A172 (cell line): ENCODE data around the gene GUCY1B1. TPM values are rescaled to one million over a fixed set of nuclear protein-coding genes. Genes with fewer than 3 reads are reported as not detected.
"Not testable (repeated sequence)": the region's sequence is repeated elsewhere in the genome, so short reads cannot be mapped to it uniquely, and the experiment has no call there.

Experiments
- DNase-seq: peaks from one replicate; pipeline ENCODE4 v3.0.0-alpha.2; 2015; ENCODE audit warnings: low spot score
- total RNA-seq: library from RNA; depleted of rRNA; stranded (reverse); fragments of >200 nt; shearing (Covaris generic); gene quantifications from 2 replicates; pipeline ENCODE4 v1.2.3, GENCODE V29; 2014

GUCY1B1 gene
- total RNA-seq, 1 experiment from 2014 or later: 6.1 TPM

- DNase-seq: no peak
These were observed 3.1 kb downstream of the GUCY1B1 start for GRCh38 chr4:155761916-155762315.

- DNase-seq: no peak
These were observed 3.5 kb downstream of the GUCY1B1 start for GRCh38 chr4:155762334-155762733.

GRCh38 chr4:155763551-155763950, 4.7 kb downstream of the GUCY1B1 start:
- DNase-seq: no peak

GRCh38 chr4:155765149-155765548, 6.3 kb downstream of the GUCY1B1 start:
- DNase-seq: no peak

GRCh38 chr4:155766622-155767021, 7.8 kb downstream of the GUCY1B1 start:
- DNase-seq: no peak

- DNase-seq: no peak
These were observed 9.5 kb downstream of the GUCY1B1 start for GRCh38 chr4:155768370-155768769.

- DNase-seq: no peak
These were observed 10.3 kb downstream of the GUCY1B1 start for GRCh38 chr4:155769090-155769489.

GRCh38 chr4:155772459-155773195, 13.8 kb downstream of the GUCY1B1 start:
- no peak for DNase-seq

- no peak for DNase-seq
These were observed 14.5 kb downstream of the GUCY1B1 start for GRCh38 chr4:155773196-155773800.

- no peak for DNase-seq
These were observed 15.2 kb downstream of the GUCY1B1 start for GRCh38 chr4:155774033-155774432.

GRCh38 chr4:155777971-155778735, 19.3 kb downstream of the GUCY1B1 start:
- no peak for DNase-seq

GRCh38 chr4:155780775-155781174, 22.0 kb downstream of the GUCY1B1 start:
- no peak for DNase-seq

GRCh38 chr4:155781249-155781831, 22.5 kb downstream of the GUCY1B1 start:
- DNase-seq: no peak

GRCh38 chr4:155784637-155785036, 25.8 kb downstream of the GUCY1B1 start:
- DNase-seq: no peak

- DNase-seq: no peak
These were observed 27.0 kb downstream of the GUCY1B1 start for GRCh38 chr4:155785828-155786227.

GRCh38 chr4:155787113-155787710, 28.4 kb downstream of the GUCY1B1 start:
- DNase-seq: peak; percentile 72

GRCh38 chr4:155789391-155789790, 30.6 kb downstream of the GUCY1B1 start:
- no peak for DNase-seq

- no peak for DNase-seq
These were observed 31.2 kb downstream of the GUCY1B1 start for GRCh38 chr4:155789982-155790381.

GRCh38 chr4:155794589-155795236, 35.9 kb downstream of the GUCY1B1 start:
- no peak for DNase-seq

GRCh38 chr4:155795991-155796390, 37.2 kb downstream of the GUCY1B1 start:
- peak; percentile 55 for DNase-seq

GRCh38 chr4:155797581-155797980, 38.8 kb downstream of the GUCY1B1 start:
- not testable (repeated sequence) for DNase-seq
